GM18502 (cell line): ENCODE data around the gene PTPRM.

Experiments used
- ATAC-seq: cut with Tn5 transposase; IDR thresholded peaks from one replicate; pipeline ENCODE4 v1.9.1; 2021; ENCODE audit warnings: mild to moderate bottlenecking; ENCODE audit not compliant: unreplicated experiment, poor library complexity

PTPRM gene

DNA sequence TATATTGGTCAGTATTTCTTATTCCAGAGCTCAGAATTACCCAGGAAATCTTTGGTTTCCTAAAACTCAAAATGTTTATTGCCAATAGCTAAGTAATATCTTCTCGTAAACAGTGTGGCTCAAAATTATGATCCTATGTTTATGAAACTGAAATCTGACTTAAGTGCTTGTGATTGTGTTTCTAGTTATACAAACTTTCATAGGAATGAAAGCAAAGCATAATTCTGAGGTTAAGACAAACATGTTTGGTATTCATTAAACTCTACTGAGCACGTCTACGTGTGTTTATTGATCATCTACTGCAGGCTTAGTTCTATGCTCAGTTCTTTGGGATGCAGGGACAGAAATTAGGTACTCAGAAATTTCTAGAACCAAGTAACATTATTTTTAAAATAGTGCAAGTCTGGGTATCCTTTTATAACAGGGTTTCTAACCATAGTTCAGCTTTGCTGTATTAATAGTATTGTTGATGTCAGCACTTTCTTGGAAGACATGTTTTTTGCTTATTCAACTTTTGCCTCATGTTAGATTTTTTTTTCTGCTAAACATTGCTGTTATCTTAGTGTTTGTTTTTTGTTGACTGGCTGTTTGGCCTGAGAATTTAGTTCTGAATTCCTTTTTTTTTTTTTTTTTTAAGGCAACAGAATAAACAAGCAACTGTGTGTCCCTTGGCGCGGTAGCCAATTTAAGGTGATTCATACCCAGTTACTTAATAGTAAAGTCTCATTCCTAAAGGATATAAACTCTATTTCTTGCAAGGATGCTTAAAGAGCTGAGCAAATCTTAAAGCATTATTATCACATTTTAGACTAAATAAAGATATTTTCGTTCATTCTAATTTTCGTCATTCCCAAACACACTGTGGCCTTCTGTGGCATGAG lies 31.3 kb downstream of the PTPRM start:
- ATAC-seq, result no peak

- ATAC-seq, result no peak
Measured at GRCh38 chr18:7600036-7600435, 32.9 kb downstream of the PTPRM start.

DNA sequence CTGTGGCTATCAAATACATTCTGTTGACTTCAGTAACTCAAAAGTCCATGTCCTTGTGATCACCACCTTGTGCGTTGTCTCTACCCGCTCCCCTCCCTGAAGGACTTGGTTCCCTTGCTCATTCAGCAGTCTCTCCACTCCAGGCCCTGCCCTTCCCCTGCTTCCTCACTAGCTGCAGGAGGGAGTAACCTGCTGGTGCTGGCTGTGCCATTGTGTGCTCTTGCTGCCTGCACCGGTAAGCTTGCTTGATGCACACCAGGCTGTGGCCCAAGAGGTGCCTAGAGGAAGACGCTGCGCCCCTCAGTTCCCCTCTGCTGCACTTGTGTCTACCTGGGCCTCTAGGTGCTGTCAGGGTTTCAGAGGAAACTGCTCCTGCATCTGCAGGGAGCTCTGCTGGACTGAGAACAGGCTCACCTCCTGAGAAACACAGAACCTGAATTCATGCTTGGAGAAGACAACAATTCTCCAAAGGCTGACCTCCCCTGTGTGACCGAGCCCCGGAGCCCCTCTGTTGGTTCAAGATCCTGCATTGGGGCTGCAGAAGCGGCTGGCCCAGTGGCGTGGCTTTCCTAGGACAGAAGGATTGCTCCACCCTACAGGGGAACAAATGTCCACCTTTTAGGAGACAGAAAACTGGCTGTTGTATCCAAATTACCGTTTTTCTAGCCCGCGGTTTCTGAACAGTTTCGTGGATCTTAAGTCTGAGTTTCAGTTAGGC lies 33.6 kb downstream of the PTPRM start:
- ATAC-seq, result no peak

GRCh38 chr18:7601246-7601615 lies 34.1 kb downstream of the PTPRM start:
- no peak for ATAC-seq

DNA sequence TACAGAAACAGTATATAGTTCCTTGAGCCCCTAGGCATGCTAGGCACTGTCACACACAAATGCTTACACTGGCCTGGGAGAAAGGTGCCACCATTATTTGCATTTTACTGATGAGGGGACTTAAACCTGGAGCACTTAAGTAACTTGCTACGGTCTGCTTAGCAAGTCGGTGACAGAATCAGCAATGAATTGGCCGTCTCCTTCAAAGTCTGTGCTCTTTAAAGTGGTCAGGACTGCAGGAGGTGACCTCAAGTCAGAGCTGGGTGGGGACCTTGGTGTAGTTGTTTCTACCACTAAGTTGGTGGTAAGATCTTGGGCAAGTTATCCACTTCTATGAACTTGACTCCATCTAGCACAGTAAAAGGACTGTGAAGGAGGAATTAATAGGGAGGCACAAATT lies 34.8 kb downstream of the PTPRM start:
- ATAC-seq, result no peak

- no peak for ATAC-seq
Measured at GRCh38 chr18:7603259-7604000, 36.3 kb downstream of the PTPRM start.

- ATAC-seq, result no peak
Measured at GRCh38 chr18:7604361-7604760, 37.2 kb downstream of the PTPRM start.

DNA sequence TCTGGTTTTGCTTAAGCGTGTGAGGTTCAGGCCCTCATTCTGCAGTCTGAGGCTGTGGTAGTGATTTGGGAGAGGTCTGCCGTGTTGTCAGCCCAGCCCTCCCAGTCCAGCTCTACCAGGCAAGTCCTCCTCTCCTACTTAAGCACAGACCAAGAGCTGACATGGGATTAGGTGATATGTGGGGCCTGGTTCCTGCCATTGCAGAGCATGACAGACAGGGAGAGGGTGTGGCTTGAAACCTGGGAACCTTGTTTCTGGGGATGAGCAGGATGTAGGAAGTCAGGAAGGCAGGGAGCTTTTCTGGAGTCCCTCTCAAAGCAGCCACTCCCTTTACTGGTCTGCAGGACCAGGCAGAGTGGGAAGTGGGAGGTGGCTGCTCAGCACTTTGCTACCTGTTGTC lies 38.6 kb downstream of the PTPRM start:
- no peak for ATAC-seq

GRCh38 chr18:7607540-7608173 lies 40.5 kb downstream of the PTPRM start:
- ATAC-seq, result no peak

- no peak for ATAC-seq
Measured at GRCh38 chr18:7608174-7608550, 41.0 kb downstream of the PTPRM start.

DNA sequence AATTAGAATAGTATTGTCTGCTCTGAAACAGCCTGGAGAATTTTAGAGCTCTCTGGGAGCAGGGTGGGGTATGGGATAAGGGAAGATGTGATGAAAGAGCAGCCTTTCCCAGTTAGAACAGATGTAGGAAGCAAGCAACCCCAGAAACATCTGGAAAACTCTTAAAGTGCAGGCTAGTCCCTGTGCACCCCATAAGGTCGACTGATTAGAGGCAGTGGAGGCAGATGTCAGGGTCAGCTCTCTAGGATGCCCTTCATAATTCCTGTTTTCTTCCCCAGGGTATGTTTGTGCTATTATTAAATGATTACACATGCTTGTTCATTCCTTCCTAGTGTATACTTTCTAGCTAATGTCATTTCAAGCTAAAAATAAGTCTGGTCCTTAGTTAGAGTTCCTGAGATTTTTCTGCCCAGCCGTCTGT lies 41.7 kb downstream of the PTPRM start:
- ATAC-seq, result no peak

DNA sequence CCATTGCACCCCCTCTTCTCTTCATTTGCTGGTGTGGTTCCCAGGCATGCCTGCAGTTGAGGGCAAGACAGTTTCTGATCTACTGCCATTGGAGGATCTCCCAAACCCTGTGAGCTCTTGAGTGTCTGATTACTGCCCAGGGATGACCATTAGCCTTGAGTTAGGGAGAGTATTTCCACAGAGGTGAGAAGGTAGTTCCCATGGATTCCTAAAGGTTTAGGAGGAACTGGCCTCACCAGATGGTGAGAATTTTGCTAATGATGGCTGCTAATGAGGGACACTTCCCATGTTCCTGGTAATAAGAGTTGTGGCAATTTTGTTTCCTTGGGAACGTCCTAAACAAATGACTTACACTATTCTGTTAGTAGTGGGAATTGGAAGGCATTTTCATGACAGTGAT lies 42.5 kb downstream of the PTPRM start:
- ATAC-seq, result no peak

DNA sequence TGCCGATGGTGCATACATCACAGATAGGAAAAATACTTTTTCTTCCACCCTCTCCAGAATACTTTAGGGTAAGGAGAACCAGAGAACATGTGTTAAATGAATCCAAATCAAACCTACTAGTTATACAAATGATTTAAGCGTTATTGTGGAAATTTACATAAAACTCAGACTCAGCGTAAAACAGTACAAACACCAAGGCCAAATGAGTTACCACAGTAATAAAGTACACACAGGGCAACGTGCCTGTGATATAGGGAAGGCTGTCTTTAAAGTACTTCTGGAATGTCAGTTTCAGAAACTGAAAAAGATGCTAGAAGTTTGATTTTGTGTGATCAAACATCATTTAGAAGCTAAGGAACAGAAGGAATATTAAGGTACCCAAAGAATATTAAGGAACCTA lies 46.9 kb downstream of the PTPRM start:
- no peak for ATAC-seq

- no peak for ATAC-seq
Measured at GRCh38 chr18:7615840-7616239, 48.7 kb downstream of the PTPRM start.

GRCh38 chr18:7616661-7617060 lies 49.5 kb downstream of the PTPRM start:
- no peak for ATAC-seq

DNA sequence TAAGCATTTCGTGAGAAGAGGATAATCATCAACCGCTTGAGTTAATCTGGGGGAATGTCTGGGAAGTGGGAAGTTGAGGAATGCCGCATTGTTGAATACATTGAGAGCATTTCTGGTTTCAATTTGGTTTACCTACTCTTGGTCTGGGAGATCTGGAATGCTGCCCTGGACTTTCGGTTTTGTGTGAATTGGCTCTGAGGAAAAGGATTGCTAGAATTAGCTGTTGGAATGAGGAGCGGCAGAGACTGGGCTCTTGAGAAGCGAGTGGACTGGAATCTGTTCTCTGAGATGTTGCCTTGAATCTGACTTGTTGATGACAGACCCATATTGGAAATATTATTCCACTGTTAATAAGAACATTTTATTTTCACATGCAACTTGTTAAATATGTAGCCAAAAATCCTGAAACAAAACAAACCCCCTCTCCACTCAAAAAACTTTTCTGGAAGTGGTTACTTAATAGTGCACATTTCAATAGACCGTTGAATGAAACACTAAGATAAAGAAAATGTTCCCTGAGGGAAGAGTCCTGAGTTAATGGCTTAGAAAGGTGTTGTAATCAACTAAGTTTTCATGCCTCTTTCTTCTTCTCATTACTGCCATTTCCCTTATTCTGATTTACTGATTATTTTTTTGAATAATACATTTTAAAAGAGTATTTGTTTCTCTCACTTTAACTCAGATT lies 50.8 kb downstream of the PTPRM start:
- no peak for ATAC-seq

GRCh38 chr18:7618891-7619442 lies 51.9 kb downstream of the PTPRM start:
- ATAC-seq, result no peak

- no peak for ATAC-seq
Measured at GRCh38 chr18:7619676-7620075, 52.6 kb downstream of the PTPRM start.

- no peak for ATAC-seq
Measured at GRCh38 chr18:7622721-7623120, 55.6 kb downstream of the PTPRM start.

DNA sequence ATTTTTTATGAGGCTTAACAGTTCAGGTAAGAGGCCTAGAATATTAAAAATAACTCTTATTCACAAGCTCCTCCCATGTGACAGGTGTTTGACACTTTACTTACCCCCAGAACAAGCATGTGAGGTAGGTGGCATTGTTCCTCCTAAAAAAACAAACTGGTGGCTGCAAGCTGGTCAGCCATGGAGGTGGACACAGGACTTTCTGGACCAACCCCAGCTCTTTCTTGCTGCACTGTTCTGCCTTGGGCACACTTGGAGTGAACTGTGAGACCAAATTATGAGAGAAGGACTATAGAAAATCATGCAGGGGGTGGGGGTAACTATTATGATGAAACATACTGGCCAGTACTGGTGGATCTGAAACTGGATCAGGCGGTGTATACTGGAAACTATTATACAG lies 56.6 kb downstream of the PTPRM start:
- no peak for ATAC-seq
